NT2/D1 (cell line): ENCODE results near the gene PARG.

Experiments used
- SUZ12 ChIP-seq: IDR thresholded peaks from 2 replicates; pipeline ENCODE4 v1.6.1; 2011; ENCODE audit not compliant: insufficient read length, insufficient read depth; ENCODE audit errors: extremely low read depth
- YY1 ChIP-seq: IDR thresholded peaks from 2 replicates; pipeline ENCODE4 v1.6.1; 2011; ENCODE audit not compliant: insufficient read length, insufficient read depth
- ZNF274 ChIP-seq: IDR thresholded peaks from 2 replicates; pipeline ENCODE4 v1.6.1; 2011; ENCODE audit warnings: mild to moderate bottlenecking, low read depth, low read length

DNA sequence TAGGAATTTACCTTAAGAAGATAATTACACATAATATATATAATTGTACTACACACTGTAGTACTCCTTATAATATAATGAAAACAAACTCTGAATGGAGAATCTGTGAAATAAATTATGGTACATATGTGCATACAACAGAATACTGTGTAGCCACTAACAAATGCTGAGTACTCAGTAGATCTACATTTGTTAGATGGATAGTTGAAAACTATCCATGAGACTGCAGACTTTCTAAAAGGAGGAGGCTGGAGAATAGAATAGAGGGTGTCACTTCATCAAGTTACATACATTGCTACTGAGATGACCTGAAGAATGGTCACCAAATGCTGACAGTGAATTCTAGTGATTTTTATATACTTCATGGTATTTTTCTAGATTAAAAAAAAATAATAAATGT lies 111.0 kb downstream of the PARG start:
- TF ChIP-seq ZNF274 (no peak), SUZ12 (no peak), YY1 (no peak)
